BJ (cell line): ENCODE results near the gene DUOX1. TPM values are rescaled to one million over a fixed set of nuclear protein-coding genes. Genes with fewer than 3 reads are reported as not detected.
A peak's percentile ranks its signal among the peaks of the same experiment; 100 is the strongest.

ENCODE experiments used
- CTCF ChIA-PET: fragments of 350-600 bp; formaldehyde crosslinking; extraction: SDS; loops from one replicate; lab custom pipeline; 2021; ENCODE audit warnings: antibody characterized with exemption, inconsistent platforms; lab: Yijun Ruan, JAX
- POLR2A ChIA-PET: fragments of 300-600 bp; sonication (Branson Sonifier 250); formaldehyde crosslinking; extraction: SDS; loops from one replicate; lab custom pipeline; 2021; ENCODE audit warnings: antibody characterized with exemption; lab: Charles Lee
- DNase-seq: peaks from one replicate; pipeline ENCODE4 v3.0.0-alpha.2; 2011; ENCODE audit warnings: low read depth
- H3K27me3 ChIP-seq: 2 replicates; pipeline ENCODE4 v1.6.0; 2011; ENCODE audit warnings: low read length; ENCODE audit not compliant: control insufficient read depth, insufficient read depth
- H3K36me3 ChIP-seq: 2 replicates; pipeline ENCODE4 v1.5.1; 2011; ENCODE audit warnings: low read length; ENCODE audit not compliant: control insufficient read depth, insufficient read depth
- H3K4me3 ChIP-seq: 2 replicates; pipeline ENCODE4 v1.5.1; 2011; ENCODE audit warnings: low read depth, mild to moderate bottlenecking, control low read depth, low read length
- polyA plus RNA-seq: library from polyadenylated mRNA; depleted of rRNA; stranded (reverse); fragments of >200 nt; gene quantifications from 2 replicates; pipeline ENCODE4 v1.2.3, GENCODE V29; 2011
- TF ChIP-seq, protein P1 (sequence below): IDR thresholded peaks from 2 replicates; pipeline ENCODE4 v1.5.1; 2011; ENCODE audit warnings: low read depth, mild to moderate bottlenecking, control low read depth, inconsistent platforms, low read length, moderate library complexity; ENCODE audit not compliant: insufficient read depth

The DUOX1 gene
- polyA plus RNA-seq, 1 experiment, result 0.09 TPM

DNA sequence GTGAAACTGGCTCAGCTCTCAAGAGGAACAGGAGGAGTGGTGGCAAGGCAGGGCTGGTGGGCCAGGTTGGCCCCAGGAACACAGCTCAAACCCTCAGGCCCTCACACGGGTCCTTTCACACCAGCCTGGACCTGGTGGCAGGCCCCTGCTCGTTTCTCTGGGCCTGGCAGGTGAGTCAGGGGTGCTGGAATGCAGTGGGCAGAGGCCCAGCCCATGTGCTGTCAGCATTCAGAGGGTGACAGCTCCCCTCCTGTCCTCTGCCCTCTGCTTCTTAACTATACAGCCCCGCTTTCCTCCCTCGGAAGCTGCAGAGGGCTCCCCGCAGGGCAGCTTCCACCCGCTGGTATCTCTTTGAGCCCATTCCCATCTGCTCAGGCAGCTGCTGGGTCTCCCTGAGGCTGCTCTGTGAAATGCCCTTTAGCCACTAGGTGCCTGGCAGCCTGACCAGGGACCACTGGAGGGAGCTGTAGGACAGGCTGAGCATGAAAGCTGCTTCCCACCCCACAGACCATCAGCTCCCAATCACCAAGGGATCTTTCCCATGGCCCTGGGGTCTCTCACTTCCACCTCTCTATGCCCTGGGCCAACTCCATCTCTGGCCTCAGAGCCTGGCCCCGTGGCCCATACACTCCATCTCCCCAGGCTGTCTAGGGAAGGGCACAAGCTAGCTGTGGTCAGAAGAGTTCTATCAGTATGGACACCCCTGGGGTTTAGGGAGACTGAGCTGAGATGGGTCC, 33.1 kb downstream of the DUOX1 start:
- POLR2A ChIA-PET, result interaction anchor here (0.6 kb wide), 1 partner anchor 42 kb away, joined by 6 read pairs; no protein-coding TSS in a partner anchor
- peak; percentile 35 for DNase-seq
- Histone ChIP-seq H3K36me3 (no peaks in the 10 kb centered on the region), H3K27me3 (no peaks in the 10 kb centered on the region), H3K4me3 (no peak overlapping the region)
- CTCF ChIA-PET, result interaction anchor here (0.7 to 5.6 kb wide), 44 partner anchors 9 to 480 kb away, joined by 3 to 70 read pairs (median 5); partner anchors contain the start of genes DUOX1 and SHF
- TF ChIP-seq, protein P1, sequence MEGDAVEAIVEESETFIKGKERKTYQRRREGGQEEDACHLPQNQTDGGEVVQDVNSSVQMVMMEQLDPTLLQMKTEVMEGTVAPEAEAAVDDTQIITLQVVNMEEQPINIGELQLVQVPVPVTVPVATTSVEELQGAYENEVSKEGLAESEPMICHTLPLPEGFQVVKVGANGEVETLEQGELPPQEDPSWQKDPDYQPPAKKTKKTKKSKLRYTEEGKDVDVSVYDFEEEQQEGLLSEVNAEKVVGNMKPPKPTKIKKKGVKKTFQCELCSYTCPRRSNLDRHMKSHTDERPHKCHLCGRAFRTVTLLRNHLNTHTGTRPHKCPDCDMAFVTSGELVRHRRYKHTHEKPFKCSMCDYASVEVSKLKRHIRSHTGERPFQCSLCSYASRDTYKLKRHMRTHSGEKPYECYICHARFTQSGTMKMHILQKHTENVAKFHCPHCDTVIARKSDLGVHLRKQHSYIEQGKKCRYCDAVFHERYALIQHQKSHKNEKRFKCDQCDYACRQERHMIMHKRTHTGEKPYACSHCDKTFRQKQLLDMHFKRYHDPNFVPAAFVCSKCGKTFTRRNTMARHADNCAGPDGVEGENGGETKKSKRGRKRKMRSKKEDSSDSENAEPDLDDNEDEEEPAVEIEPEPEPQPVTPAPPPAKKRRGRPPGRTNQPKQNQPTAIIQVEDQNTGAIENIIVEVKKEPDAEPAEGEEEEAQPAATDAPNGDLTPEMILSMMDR, result peak; percentile 98

DNA sequence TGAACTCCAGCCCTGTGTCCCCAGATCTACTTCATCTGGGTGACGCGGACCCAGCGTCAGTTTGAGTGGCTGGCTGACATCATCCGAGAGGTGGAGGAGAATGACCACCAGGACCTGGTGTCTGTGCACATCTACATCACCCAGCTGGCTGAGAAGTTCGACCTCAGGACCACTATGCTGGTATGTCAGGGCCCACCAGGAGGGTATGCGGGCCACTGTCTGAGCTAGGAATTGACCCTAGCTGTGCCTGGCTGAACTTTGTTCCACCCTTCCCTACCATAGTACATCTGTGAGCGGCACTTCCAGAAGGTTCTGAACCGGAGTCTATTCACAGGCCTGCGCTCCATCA, 33.7 kb downstream of the DUOX1 start:
- no peak overlapping the region for H3K4me3 ChIP-seq
- ChIA-PET CTCF (interaction anchor here (0.7 to 5.6 kb wide), 40 partner anchors 9 to 480 kb away, joined by 3 to 70 read pairs (median 5); partner anchors contain the start of genes DUOX1 and SHF), POLR2A (no interaction called here)
- TF ChIP-seq, protein P1, result no peak
- H3K27me3 ChIP-seq, result no peaks in the 10 kb centered on the region
- no peak for DNase-seq
- H3K36me3 ChIP-seq, result no peaks in the 10 kb centered on the region

DNA sequence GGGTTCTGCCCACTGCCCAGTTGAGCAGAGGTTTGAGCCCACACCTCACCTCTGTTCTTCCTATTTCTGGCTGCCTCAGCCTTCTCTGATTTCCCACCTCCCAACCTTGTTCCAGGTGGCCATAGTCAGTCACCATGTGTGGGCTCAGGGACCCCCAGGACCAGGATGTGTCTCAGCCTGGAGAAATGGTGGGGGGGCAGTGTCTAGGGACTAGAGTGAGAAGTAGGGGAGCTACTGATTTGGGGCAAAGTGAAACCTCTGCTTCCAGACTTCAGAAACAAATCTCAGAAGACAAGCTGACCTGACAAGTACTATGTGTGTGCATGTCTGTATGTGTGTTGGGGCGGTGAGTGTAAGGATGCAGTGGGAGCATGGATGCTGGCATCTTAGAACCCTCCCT, 35.1 kb downstream of the DUOX1 start:
- Histone ChIP-seq H3K4me3 (no peak overlapping the region), H3K27me3 (no peaks in the 10 kb centered on the region), H3K36me3 (no peaks in the 10 kb centered on the region; the same call in 1 of the 2 replicates)
- CTCF ChIA-PET, result interaction anchor here (0.7 to 5.6 kb wide), 9 partner anchors 11 to 244 kb away, joined by 3 to 70 read pairs (median 3); a partner anchor contains a TSS
- DNase-seq, result no peak
- POLR2A ChIA-PET, result no interaction called here
- TF ChIP-seq, protein P1, result no peak

DNA sequence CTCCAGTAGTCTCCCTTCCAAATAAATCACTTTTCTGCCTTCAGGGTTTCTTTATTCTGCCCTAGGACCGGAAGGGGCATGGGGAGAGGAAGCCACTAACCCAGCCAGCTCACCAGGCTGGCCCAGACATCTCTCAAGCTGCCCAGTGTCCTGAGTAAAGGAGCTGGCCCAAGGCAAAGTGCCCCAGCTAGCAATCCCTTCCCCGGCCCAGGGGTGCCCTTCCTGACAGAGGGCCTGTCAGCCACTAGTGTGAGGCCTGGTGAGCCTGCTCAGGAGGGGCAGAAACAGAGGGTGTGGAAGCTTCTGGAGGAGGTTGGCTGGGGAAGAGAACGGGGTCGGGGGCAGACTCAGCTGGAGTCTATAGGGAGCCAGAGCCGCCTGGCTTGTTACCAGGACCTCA, 35.7 kb downstream of the DUOX1 start:
- TF ChIP-seq, protein P1, result no peak
- Histone ChIP-seq H3K36me3 (no peaks in the 10 kb centered on the region; the same call in 1 of the 2 replicates), H3K27me3 (no peaks in the 10 kb centered on the region), H3K4me3 (no peak overlapping the region)
- ChIA-PET POLR2A (no interaction called here), CTCF (interaction anchor here (0.7 to 5.2 kb wide), 5 partner anchors 12 to 102 kb away, joined by 3 to 38 read pairs (median 3); no protein-coding TSS in a partner anchor)
- no peak for DNase-seq

DNA sequence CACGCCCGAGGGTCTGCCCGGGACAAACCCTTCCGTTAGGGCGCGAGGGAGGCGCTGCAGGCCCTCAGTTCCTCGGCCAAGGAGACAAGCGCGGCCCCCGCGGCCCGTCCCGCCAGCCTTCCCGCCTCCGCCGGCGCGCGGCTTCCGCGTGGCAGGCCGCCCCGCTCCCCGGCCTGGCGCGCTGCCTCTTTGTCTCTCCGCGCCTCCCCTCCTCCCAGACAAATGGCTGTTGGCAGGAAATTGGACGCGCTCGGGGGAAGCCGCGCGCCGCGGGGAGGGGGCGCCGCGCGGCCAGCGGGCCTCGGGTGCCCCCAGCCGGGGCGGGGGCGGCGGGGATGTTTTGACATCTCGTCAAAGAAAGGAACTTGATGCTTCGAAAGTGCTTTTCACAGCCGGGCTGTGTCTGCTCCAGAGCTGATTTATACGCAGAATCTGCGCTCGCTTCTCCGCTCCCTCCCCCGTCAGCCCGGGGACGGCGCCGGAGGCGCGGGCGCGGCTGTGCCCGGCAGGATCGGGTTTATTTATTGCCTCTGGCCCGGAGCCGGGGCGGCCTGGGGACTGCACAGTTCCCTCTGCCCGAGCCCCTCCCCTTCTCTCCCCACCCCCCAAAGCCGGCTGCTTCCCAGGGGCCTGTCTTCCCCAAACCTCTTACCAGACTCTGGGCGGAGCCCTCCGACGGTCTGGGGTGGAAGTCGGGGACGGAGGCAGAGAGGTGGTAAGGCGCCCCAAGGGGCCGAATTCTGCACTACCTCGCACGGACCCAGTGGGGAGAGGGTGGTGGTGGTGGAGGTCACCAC, 37.2 kb downstream of the DUOX1 start:
- DNase-seq, result peak; percentile 32
- CTCF ChIA-PET, result interaction anchor here (0.7 to 4.8 kb wide), 13 partner anchors 10 to 235 kb away, joined by 3 to 47 read pairs (median 4); partner anchors contain the start of gene SHF
- H3K27me3 ChIP-seq, result no peaks in the 10 kb centered on the region
- TF ChIP-seq, protein P1, result peak; percentile 76
- peak overlapping the region; percentile 61 for H3K4me3 ChIP-seq
- POLR2A ChIA-PET, result no interaction called here
- no peaks in the 10 kb centered on the region; the same call in 1 of the 2 replicates for H3K36me3 ChIP-seq
